HPDE6-E6E7 (cell line): ENCODE data around the gene PRDM16.

Source experiments
- DNase-seq: peaks from one replicate; pipeline ENCODE4 v3.0.0; 2011; ENCODE audit warnings: missing footprints; ENCODE audit errors: extremely low spot score

PRDM16 gene

GRCh38 chr1:3069491-3070308 lies 697 bp downstream of the PRDM16 start:
- no peak for DNase-seq

- no peak for DNase-seq
Measured at GRCh38 chr1:3070309-3070643, 1.3 kb downstream of the PRDM16 start.

- DNase-seq: no peak
Measured at GRCh38 chr1:3070644-3071564, 1.9 kb downstream of the PRDM16 start.

- DNase-seq: no peak
Measured at GRCh38 chr1:3071565-3072390, 2.8 kb downstream of the PRDM16 start.

- DNase-seq: no peak
Measured at GRCh38 chr1:3072391-3073185, 3.6 kb downstream of the PRDM16 start.

GRCh38 chr1:3073186-3073488 lies 4.1 kb downstream of the PRDM16 start:
- DNase-seq: no peak

GRCh38 chr1:3073489-3074296 lies 4.7 kb downstream of the PRDM16 start:
- DNase-seq: no peak

- no peak for DNase-seq
Measured at GRCh38 chr1:3074297-3074741, 5.3 kb downstream of the PRDM16 start.

- DNase-seq: no peak
Measured at GRCh38 chr1:3074800-3075199, 5.8 kb downstream of the PRDM16 start.

- DNase-seq: no peak
Measured at GRCh38 chr1:3075666-3076362, 6.8 kb downstream of the PRDM16 start.

GRCh38 chr1:3076363-3076740 lies 7.3 kb downstream of the PRDM16 start:
- DNase-seq: no peak

- DNase-seq: no peak
Measured at GRCh38 chr1:3077081-3077480, 8.1 kb downstream of the PRDM16 start.

GRCh38 chr1:3077561-3077960 lies 8.6 kb downstream of the PRDM16 start:
- no peak for DNase-seq

- no peak for DNase-seq
Measured at GRCh38 chr1:3078430-3078861, 9.4 kb downstream of the PRDM16 start.

GRCh38 chr1:3078871-3079270 lies 9.9 kb downstream of the PRDM16 start:
- no peak for DNase-seq

- DNase-seq: no peak
Measured at GRCh38 chr1:3079381-3080052, 10.5 kb downstream of the PRDM16 start.

- no peak for DNase-seq
Measured at GRCh38 chr1:3080053-3080955, 11.3 kb downstream of the PRDM16 start.

- no peak for DNase-seq
Measured at GRCh38 chr1:3081171-3081683, 12.2 kb downstream of the PRDM16 start.
